MCF 10A (cell line): Measurements from ENCODE around the gene DCLK3. TPM values are rescaled to one million over a fixed set of nuclear protein-coding genes. Genes with fewer than 3 reads are reported as not detected.

Source experiments
- BruUV-seq: library from RNA; stranded (reverse); fragments of 400-500 nt; replicated peaks from 2 replicates; lab custom pipeline; 2021; lab: Mats Ljungman, UMichigan
- CTCF ChIA-PET: fragments of 300-600 bp; sonication (Branson Sonifier 250); formaldehyde crosslinking; extraction: SDS; loops from one replicate; lab custom pipeline; 2021; ENCODE audit warnings: antibody characterized with exemption, inconsistent platforms; lab: Yijun Ruan, JAX
- POLR2A ChIA-PET: fragments of 300-600, 350-650 bp; sonication (Branson Sonifier 250); formaldehyde crosslinking; extraction: SDS; loops from one replicate; lab custom pipeline; 2020; ENCODE audit warnings: antibody characterized with exemption, inconsistent platforms; lab: Yijun Ruan, JAX
- DNase-seq: peaks from one replicate; pipeline ENCODE4 v3.0.0-alpha.2; 2018; ENCODE audit not compliant: unreplicated experiment
- H3K27ac Mint-ChIP-seq: one replicate; pipeline ENCODE4 v1.8.0; 2022; ENCODE audit warnings: mild to moderate bottlenecking, low read depth, mixed read lengths; ENCODE audit not compliant: unreplicated experiment
- H3K27me3 Mint-ChIP-seq: one replicate; pipeline ENCODE4 v1.8.0; 2022; ENCODE audit warnings: mixed read lengths; ENCODE audit not compliant: insufficient read depth, unreplicated experiment
- H3K36me3 Mint-ChIP-seq: one replicate; pipeline ENCODE4 v1.8.0; 2022; ENCODE audit warnings: mild to moderate bottlenecking, moderate library complexity, mixed read lengths; ENCODE audit not compliant: insufficient read depth, unreplicated experiment
- H3K4me1 Mint-ChIP-seq: one replicate; pipeline ENCODE4 v1.8.0; 2022; ENCODE audit warnings: mixed read lengths; ENCODE audit not compliant: insufficient read depth, unreplicated experiment
- H3K4me3 Mint-ChIP-seq: one replicate; pipeline ENCODE4 v1.8.0; 2022; ENCODE audit warnings: mild to moderate bottlenecking, moderate library complexity, mixed read lengths; ENCODE audit not compliant: unreplicated experiment
- H3K9me3 Mint-ChIP-seq: one replicate; pipeline ENCODE4 v1.8.0; 2022; ENCODE audit warnings: mixed read lengths; ENCODE audit not compliant: unreplicated experiment
- intact Hi-C: fragments of 100-400 bp; cut with micrococcal nuclease; formaldehyde crosslinking; loops from 2 replicates; pipeline ENCODE4 v1.14.1; 2022
- total RNA-seq: library from RNA; stranded (reverse); gene quantifications from 2 replicates; pipeline ENCODE4 v1.2.3, GENCODE V29; 2022
- TF ChIP-seq, protein P1 (sequence below): fragments of 200-600 bp; IDR thresholded peaks from one replicate; pipeline ENCODE4 v1.8.0; 2022; ENCODE audit warnings: antibody characterized with exemption, mild to moderate bottlenecking; ENCODE audit not compliant: unreplicated experiment

Gene DCLK3
- total RNA-seq, 1 experiment from 2014 or later = not detected

DNA sequence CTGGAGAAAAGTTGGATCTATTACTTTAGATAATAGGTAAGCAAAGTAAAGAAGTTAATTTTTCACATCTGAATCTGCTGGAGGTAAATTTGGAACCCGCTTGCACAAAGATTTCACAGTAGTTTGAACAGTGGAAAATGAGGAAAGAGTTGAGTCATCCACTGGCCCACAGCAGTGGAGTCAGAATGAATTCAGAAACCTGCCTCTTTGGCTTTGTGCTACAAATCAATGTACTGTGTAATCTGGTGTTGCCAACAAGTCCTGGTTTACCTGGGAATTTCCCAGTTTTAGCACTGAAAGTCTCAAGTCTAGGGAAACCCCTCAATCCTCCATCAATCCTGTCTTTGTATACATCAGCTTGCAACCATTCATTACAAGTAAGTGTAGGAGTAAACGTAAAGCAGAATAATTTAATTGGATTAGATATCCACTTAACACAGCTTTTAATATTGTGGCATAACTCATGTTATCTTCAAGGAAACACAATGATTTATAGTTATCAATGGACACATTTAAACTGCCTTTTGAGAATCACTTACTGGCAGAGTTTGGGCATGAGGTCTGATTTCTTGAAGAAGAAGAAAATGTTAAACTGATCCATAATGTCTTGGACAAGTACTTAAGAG lies 100.6 kb downstream of the DCLK3 start:
- no peaks in the 10 kb centered on the region for H3K36me3 Mint-ChIP-seq
- BruUV-seq = no TSS peak
- intact Hi-C loops = loop anchor here (2.0 kb wide), 1 partner anchor 15 kb away; no protein-coding TSS in a partner anchor
- H3K27me3 Mint-ChIP-seq = no peaks in the 10 kb centered on the region
- POLR2A ChIA-PET = interaction anchor here (0.7 kb wide), 2 partner anchors 15 to 24 kb away, joined by 3 read pairs; no protein-coding TSS in a partner anchor
- CTCF ChIA-PET = no interaction called here
- H3K9me3 Mint-ChIP-seq = no peaks in the 10 kb centered on the region
- DNase-seq = peak; percentile 55
- no peak overlapping the region for H3K27ac Mint-ChIP-seq
- TF ChIP-seq, protein P1, sequence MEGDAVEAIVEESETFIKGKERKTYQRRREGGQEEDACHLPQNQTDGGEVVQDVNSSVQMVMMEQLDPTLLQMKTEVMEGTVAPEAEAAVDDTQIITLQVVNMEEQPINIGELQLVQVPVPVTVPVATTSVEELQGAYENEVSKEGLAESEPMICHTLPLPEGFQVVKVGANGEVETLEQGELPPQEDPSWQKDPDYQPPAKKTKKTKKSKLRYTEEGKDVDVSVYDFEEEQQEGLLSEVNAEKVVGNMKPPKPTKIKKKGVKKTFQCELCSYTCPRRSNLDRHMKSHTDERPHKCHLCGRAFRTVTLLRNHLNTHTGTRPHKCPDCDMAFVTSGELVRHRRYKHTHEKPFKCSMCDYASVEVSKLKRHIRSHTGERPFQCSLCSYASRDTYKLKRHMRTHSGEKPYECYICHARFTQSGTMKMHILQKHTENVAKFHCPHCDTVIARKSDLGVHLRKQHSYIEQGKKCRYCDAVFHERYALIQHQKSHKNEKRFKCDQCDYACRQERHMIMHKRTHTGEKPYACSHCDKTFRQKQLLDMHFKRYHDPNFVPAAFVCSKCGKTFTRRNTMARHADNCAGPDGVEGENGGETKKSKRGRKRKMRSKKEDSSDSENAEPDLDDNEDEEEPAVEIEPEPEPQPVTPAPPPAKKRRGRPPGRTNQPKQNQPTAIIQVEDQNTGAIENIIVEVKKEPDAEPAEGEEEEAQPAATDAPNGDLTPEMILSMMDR = no peak
- H3K4me1 Mint-ChIP-seq = peaks cover 7% of the 10 kb centered on the region
- no peak overlapping the region for H3K4me3 Mint-ChIP-seq

DNA sequence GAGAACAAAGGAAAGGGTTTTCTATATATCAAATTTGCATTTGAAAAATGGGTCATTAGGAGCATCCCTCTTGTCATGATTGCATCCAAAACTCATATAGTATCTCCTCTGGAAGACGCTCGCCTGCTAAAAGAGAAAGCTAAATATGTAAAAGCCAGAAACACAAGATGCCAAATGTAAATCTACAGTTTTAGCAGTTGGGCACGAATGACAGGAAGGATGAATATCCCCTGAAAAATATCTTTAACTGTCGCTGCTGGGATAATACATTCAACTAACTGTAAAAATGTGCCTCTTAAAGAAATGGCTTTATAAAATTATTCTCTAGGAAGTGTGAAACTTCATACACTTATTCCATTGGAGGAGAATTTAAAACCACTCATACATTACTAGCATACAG lies 101.7 kb downstream of the DCLK3 start:
- DNase-seq = no peak
- H3K27me3 Mint-ChIP-seq = no peaks in the 10 kb centered on the region
- no TSS peak for BruUV-seq
- ChIA-PET POLR2A (no interaction called here), CTCF (interaction anchor here (0.6 to 0.7 kb wide), 2 partner anchors 15 to 912 kb away, joined by 3 read pairs; no protein-coding TSS in a partner anchor)
- intact Hi-C loops = loop anchor here (2.0 kb wide), 1 partner anchor 14 kb away; no protein-coding TSS in a partner anchor
- peaks cover 7% of the 10 kb centered on the region for H3K4me1 Mint-ChIP-seq
- H3K4me3 Mint-ChIP-seq = no peak overlapping the region
- H3K9me3 Mint-ChIP-seq = no peaks in the 10 kb centered on the region
- H3K36me3 Mint-ChIP-seq = no peaks in the 10 kb centered on the region
- TF ChIP-seq, protein P1 = no peak
- H3K27ac Mint-ChIP-seq = no peak overlapping the region

Other genes starting within 250 kb of the DCLK3 start
- gene TRANK1, start 180.5 kb upstream of the DCLK3 start, total RNA-seq = 4.7 and 4.9 TPM in 2 replicates
- 12.0 and 12.9 TPM in 2 replicates for gene EPM2AIP1, start 228.6 kb upstream of the DCLK3 start, total RNA-seq
- 57.0 and 65.0 TPM in 2 replicates for gene MLH1, start 229.0 kb upstream of the DCLK3 start, total RNA-seq